HepG2 (cell line): ENCODE data around the gene NHERF2. TPM values are rescaled to one million over a fixed set of nuclear protein-coding genes. Genes with fewer than 3 reads are reported as not detected.

Experiments
- FOXJ3 ChIP-seq: sonication (generic); formaldehyde crosslinking; IDR thresholded peaks from 2 replicates; pipeline ENCODE4 v1.4.0; 2020; ENCODE audit warnings: missing genetic modification reagents, mild to moderate bottlenecking, borderline replicate concordance
- HOXD1 ChIP-seq: sonication (generic); formaldehyde crosslinking; IDR thresholded peaks from 2 replicates; pipeline ENCODE4 v1.5.0; 2020; ENCODE audit warnings: missing genetic modification reagents
- KDM5A ChIP-seq: fragments of 200-600 bp; sonication (generic); IDR thresholded peaks from 2 replicates; pipeline ENCODE4 v1.7.0; 2018; ENCODE audit warnings: antibody characterized with exemption, mild to moderate bottlenecking, low read length, borderline replicate concordance
- NCOR1 ChIP-seq: fragments of 200-600 bp; sonication (generic); IDR thresholded peaks from 2 replicates; pipeline ENCODE4 v1.7.0; 2017; ENCODE audit warnings: antibody characterized with exemption, low read length, borderline replicate concordance
- PAX8 ChIP-seq: sonication (generic); formaldehyde crosslinking; IDR thresholded peaks from 2 replicates; pipeline ENCODE4 v1.8.0; 2022; ENCODE audit warnings: mild to moderate bottlenecking, missing genetic modification reagents, borderline replicate concordance
- POLR2AphosphoS5 ChIP-seq: IDR thresholded peaks from 2 replicates; pipeline ENCODE4 v1.6.1; 2012; ENCODE audit warnings: low read depth, low read length
- RXRB ChIP-seq: IDR thresholded peaks from 2 replicates; pipeline ENCODE4 v1.6.1; 2016; ENCODE audit warnings: borderline replicate concordance, missing genetic modification reagents, missing compliant biosample characterization
- SRF ChIP-seq: IDR thresholded peaks from 2 replicates; pipeline ENCODE4 v1.6.1; 2011; ENCODE audit warnings: mild to moderate bottlenecking, low read depth, low read length, moderate library complexity
- XRCC5 ChIP-seq: fragments of 200-400 bp; formaldehyde crosslinking; optimal IDR thresholded peaks from 2 replicates; pipeline ENCODE3; 2017; ENCODE audit warnings: mild to moderate bottlenecking, low read length
- ZFP82 ChIP-seq: sonication (generic); formaldehyde crosslinking; IDR thresholded peaks from 2 replicates; pipeline ENCODE4 v1.5.1; 2020; ENCODE audit warnings: mild to moderate bottlenecking, missing genetic modification reagents, borderline replicate concordance
- ZNF468 ChIP-seq: sonication (generic); formaldehyde crosslinking; IDR thresholded peaks from 2 replicates; pipeline ENCODE4 v1.8.0; 2022; ENCODE audit warnings: mild to moderate bottlenecking, moderate library complexity, missing genetic modification reagents
- ZNF737 ChIP-seq: sonication (generic); formaldehyde crosslinking; IDR thresholded peaks from 2 replicates; pipeline ENCODE4 v1.5.0; 2020; ENCODE audit warnings: missing genetic modification reagents, mild to moderate bottlenecking, borderline replicate concordance
- ZNF761 ChIP-seq: sonication (generic); formaldehyde crosslinking; conservative IDR thresholded peaks from 2 replicates; pipeline ENCODE4 v1.4.0; 2020; ENCODE audit warnings: mild to moderate bottlenecking, missing genetic modification reagents
- ZNF781 ChIP-seq: sonication (generic); formaldehyde crosslinking; IDR thresholded peaks from 2 replicates; pipeline ENCODE4 v1.5.1; 2020; ENCODE audit warnings: borderline replicate concordance, mild to moderate bottlenecking, missing genetic modification reagents; ENCODE audit errors: not compliant biosample characterization
- ZNF792 ChIP-seq: IDR thresholded peaks from 2 replicates; pipeline ENCODE4 v1.6.1; 2016
- ZNF839 ChIP-seq: sonication (generic); formaldehyde crosslinking; IDR thresholded peaks from 2 replicates; pipeline ENCODE4 v1.4.0; 2020; ENCODE audit warnings: missing genetic modification reagents, mild to moderate bottlenecking, borderline replicate concordance
- ZSCAN12 ChIP-seq: sonication (generic); formaldehyde crosslinking; IDR thresholded peaks from 2 replicates; pipeline ENCODE4 v1.9.0; 2021; ENCODE audit warnings: mild to moderate bottlenecking, missing genetic modification reagents
- polyA plus RNA-seq, 8 experiments: library from polyadenylated mRNA; depleted of rRNA in 3 of 8; stranded (reverse) in 7 of 8; unstranded in 1 of 8; fragments of >200 nt; fragmentation: Illumina TruSeq in 4 of 8; extraction: Trizol in 4 of 8; gene quantifications; 2 replicates each; pipeline versions ENCODE4 v1.2.1 to v1.2.3, GENCODE V29; 2011 to 2016; ENCODE audit warnings: low read depth in 4 of 8, missing spikeins in 1 of 8, mixed read lengths in 1 of 8; ENCODE audit not compliant: insufficient read depth in 1 of 8
- total RNA-seq, 5 experiments: library from RNA; depleted of rRNA; stranded (reverse); fragments of >200 nt; fragmentation: Illumina TruSeq; extraction: Trizol; gene quantifications; 2 replicates each; pipeline ENCODE4 v1.2.3, GENCODE V29; 2016; ENCODE audit warnings: low read depth in 1 of 5
- TF ChIP-seq, protein P1 (sequence below): sonication (generic); formaldehyde crosslinking; conservative IDR thresholded peaks from 2 replicates; pipeline ENCODE4 v1.4.0; 2020; ENCODE audit warnings: mild to moderate bottlenecking, missing genetic modification reagents, moderate library complexity
- TF ChIP-seq, protein P2 (sequence below): fragments of 450-650 bp; IDR thresholded peaks from 2 replicates; pipeline ENCODE4 v1.6.1; 2016
- TF ChIP-seq, protein P3 (sequence below): IDR thresholded peaks from 2 replicates; pipeline ENCODE4 v1.6.1; 2016; ENCODE audit warnings: mild to moderate bottlenecking

NHERF2 gene
- total and polyA plus RNA-seq, 2 of the 13 experiments (the other 11 are each of a cell fraction or from before 2014, with no cell fraction given), result 23.7 to 39.3 TPM

DNA sequence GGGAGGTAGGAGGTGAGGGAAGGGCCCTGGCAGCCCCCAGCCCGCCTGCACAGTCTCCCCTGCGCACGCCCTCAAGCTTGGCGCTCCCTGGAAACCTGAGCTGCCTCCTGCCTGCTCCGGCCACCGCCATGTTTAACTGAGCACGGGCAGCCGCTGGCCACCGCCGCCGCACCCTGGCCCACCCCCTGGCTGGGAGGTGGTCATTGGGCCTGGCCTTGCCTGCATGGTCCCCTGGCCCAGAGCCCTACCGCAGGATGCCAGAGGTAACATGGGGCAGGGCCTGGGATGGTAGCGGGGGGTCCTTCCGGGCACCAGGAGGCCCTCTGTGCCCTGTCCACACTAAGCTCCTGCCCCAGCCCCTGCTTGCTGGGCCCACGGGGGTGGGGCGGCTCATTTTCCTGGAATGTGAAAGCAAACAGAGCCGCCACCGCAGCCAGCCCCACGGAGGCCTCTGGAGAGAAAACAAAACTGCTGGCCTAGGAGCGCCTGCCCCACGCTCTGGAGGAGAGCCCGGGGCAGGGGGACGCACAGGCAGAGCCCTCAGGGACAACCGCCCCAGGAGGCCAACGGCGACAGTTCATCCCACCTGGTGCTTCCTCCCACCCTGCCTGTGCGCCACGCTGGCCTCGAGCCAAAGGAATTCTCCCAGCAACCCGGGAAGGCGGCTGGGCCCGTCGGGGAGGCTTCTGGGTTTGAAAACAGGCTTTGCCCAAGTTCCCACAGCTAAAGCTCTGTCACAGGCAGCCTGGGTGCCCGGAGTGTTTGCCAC is 8.9 kb downstream of the NHERF2 start (continued):
- TF ChIP-seq, protein P1, sequence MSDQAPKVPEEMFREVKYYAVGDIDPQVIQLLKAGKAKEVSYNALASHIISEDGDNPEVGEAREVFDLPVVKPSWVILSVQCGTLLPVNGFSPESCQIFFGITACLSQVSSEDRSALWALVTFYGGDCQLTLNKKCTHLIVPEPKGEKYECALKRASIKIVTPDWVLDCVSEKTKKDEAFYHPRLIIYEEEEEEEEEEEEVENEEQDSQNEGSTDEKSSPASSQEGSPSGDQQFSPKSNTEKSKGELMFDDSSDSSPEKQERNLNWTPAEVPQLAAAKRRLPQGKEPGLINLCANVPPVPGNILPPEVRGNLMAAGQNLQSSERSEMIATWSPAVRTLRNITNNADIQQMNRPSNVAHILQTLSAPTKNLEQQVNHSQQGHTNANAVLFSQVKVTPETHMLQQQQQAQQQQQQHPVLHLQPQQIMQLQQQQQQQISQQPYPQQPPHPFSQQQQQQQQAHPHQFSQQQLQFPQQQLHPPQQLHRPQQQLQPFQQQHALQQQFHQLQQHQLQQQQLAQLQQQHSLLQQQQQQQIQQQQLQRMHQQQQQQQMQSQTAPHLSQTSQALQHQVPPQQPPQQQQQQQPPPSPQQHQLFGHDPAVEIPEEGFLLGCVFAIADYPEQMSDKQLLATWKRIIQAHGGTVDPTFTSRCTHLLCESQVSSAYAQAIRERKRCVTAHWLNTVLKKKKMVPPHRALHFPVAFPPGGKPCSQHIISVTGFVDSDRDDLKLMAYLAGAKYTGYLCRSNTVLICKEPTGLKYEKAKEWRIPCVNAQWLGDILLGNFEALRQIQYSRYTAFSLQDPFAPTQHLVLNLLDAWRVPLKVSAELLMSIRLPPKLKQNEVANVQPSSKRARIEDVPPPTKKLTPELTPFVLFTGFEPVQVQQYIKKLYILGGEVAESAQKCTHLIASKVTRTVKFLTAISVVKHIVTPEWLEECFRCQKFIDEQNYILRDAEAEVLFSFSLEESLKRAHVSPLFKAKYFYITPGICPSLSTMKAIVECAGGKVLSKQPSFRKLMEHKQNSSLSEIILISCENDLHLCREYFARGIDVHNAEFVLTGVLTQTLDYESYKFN, result peak; percentile 91
- TF ChIP-seq NCOR1 (no peak), PAX8 (CRISPR knock-in tag) (no peak; the same call in 1 of the 2 replicates), ZNF468 (CRISPR knock-in tag) (peak; percentile 50), RXRB (CRISPR knock-in tag) (peak; percentile 78), XRCC5 (peak; percentile 47), ZNF737 (CRISPR knock-in tag) (0 out of 2 replicates have a peak, but pooled peaks have one; percentile 12), POLR2AphosphoS5 (peak; percentile 48), ZNF792 (CRISPR knock-in tag) (peak; percentile 85), HOXD1 (CRISPR knock-in tag) (peak; percentile 58; the same call in 1 of the 2 replicates), ZNF781 (peak; percentile 73), ZFP82 (CRISPR knock-in tag) (no peak), ZNF761 (CRISPR knock-in tag) (peak; percentile 53; the same call in 1 of the 2 replicates), ZNF839 (CRISPR knock-in tag) (no peak), SRF (no peak), ZSCAN12 (CRISPR knock-in tag) (no peak), FOXJ3 (CRISPR knock-in tag) (peak; percentile 90), KDM5A (no peak)
- TF ChIP-seq, protein P2, sequence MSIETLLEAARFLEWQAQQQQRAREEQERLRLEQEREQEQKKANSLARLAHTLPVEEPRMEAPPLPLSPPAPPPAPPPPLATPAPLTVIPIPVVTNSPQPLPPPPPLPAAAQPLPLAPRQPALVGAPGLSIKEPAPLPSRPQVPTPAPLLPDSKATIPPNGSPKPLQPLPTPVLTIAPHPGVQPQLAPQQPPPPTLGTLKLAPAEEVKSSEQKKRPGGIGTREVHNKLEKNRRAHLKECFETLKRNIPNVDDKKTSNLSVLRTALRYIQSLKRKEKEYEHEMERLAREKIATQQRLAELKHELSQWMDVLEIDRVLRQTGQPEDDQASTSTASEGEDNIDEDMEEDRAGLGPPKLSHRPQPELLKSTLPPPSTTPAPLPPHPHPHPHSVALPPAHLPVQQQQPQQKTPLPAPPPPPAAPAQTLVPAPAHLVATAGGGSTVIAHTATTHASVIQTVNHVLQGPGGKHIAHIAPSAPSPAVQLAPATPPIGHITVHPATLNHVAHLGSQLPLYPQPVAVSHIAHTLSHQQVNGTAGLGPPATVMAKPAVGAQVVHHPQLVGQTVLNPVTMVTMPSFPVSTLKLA, result 0 out of 2 replicates have a peak, but pooled peaks have one; percentile 9
- TF ChIP-seq, protein P3, sequence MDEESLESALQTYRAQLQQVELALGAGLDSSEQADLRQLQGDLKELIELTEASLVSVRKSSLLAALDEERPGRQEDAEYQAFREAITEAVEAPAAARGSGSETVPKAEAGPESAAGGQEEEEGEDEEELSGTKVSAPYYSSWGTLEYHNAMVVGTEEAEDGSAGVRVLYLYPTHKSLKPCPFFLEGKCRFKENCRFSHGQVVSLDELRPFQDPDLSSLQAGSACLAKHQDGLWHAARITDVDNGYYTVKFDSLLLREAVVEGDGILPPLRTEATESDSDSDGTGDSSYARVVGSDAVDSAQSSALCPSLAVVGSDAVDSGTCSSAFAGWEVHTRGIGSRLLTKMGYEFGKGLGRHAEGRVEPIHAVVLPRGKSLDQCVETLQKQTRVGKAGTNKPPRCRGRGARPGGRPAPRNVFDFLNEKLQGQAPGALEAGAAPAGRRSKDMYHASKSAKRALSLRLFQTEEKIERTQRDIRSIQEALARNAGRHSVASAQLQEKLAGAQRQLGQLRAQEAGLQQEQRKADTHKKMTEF (CRISPR knock-in tag), result peak; percentile 89
